HFFc6 (cell line): ENCODE data around the gene TMCC1. TPM values are rescaled to one million over a fixed set of nuclear protein-coding genes. Genes with fewer than 3 reads are reported as not detected.
"Not testable (repeated sequence)": the region's sequence is repeated elsewhere in the genome, so short reads cannot be mapped to it uniquely, and the experiment has no call there.

Experiments used
- DNase-seq: peaks from one replicate; pipeline ENCODE4 v3.0.0-alpha.2; 2018
- H3K27ac Mint-ChIP-seq: 2 replicates; pipeline ENCODE4 v1.8.0; 2020; ENCODE audit warnings: mild to moderate bottlenecking, mixed read lengths
- H3K27me3 Mint-ChIP-seq: 2 replicates; pipeline ENCODE4 v1.8.0; 2021; ENCODE audit warnings: mild to moderate bottlenecking, moderate library complexity, mixed read lengths; ENCODE audit not compliant: insufficient read depth
- H3K36me3 Mint-ChIP-seq: 2 replicates; pipeline ENCODE4 v1.8.0; 2021; ENCODE audit warnings: low read depth, mixed read lengths
- H3K4me1 Mint-ChIP-seq: 2 replicates; pipeline ENCODE4 v1.8.0; 2020; ENCODE audit warnings: low read depth, mixed read lengths
- H3K4me3 Mint-ChIP-seq: 2 replicates; pipeline ENCODE4 v1.8.0; 2020; ENCODE audit warnings: mild to moderate bottlenecking, moderate library complexity, mixed read lengths
- H3K9me3 Mint-ChIP-seq: 2 replicates; pipeline ENCODE4 v1.8.0; 2020; ENCODE audit warnings: mild to moderate bottlenecking, mixed read lengths
- CTCF ChIP-seq: fragments of 200-600 bp; sonication (generic); IDR thresholded peaks from 2 replicates; pipeline ENCODE4 v1.5.0; 2021; ENCODE audit warnings: antibody characterized with exemption, mild to moderate bottlenecking
- total RNA-seq, 6 experiments: library from RNA; stranded (reverse); fragmentation: NEBNext Ultra II Directional; extraction: Animal tissue kit (Norgen Biotek cat#: 25700); gene quantifications; 2 replicates in 1 of 6; 3 replicates in 5 of 6; pipeline ENCODE4 v1.2.3, GENCODE V29; 2021

Gene TMCC1
- total RNA-seq, 6 experiments from 2014 or later, result 14.3 to 20.8 (median 16.7) TPM

GRCh38 chr3:129859272-129859671, 34.2 kb downstream of the TMCC1 start:
- no peak overlapping the region for H3K4me3 Mint-ChIP-seq
- no peak for DNase-seq
- peaks cover 26% of the 10 kb centered on the region for H3K4me1 Mint-ChIP-seq
- no peaks in the 10 kb centered on the region for H3K9me3 Mint-ChIP-seq
- no peak overlapping the region for H3K27ac Mint-ChIP-seq
- no peak for TF ChIP-seq CTCF
- peaks cover 20% of the 10 kb centered on the region for H3K36me3 Mint-ChIP-seq
- H3K27me3 Mint-ChIP-seq, result no peaks in the 10 kb centered on the region

GRCh38 chr3:129857899-129858298, 35.6 kb downstream of the TMCC1 start:
- no peak overlapping the region for H3K4me3 Mint-ChIP-seq
- no peak overlapping the region for H3K27ac Mint-ChIP-seq
- DNase-seq, result no peak
- H3K36me3 Mint-ChIP-seq, result peaks cover 20% of the 10 kb centered on the region
- peaks cover 26% of the 10 kb centered on the region for H3K4me1 Mint-ChIP-seq
- no peaks in the 10 kb centered on the region; the same call in 1 of the 2 replicates for H3K27me3 Mint-ChIP-seq
- no peaks in the 10 kb centered on the region for H3K9me3 Mint-ChIP-seq
- no peak for TF ChIP-seq CTCF

DNA sequence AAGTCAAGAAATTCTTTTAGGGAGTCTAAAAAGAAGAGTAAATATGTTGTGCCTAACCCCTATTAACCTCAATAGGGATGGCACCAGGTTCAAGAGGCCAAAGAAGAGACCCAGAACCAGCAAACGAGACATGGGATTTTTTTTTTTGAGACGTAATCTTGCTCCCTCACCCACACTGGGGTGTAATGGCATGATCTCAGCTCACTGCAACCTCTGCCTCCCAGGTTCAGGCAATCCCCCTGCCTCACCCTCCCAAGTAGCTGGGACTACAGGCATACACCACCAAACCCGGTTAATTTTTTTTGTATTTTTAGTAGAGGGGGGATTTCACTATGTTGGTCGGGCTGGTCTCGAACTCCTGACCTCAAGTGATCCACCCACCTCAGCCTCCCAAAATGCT, 36.7 kb downstream of the TMCC1 start:
- Mint-ChIP-seq H3K4me1 (peaks cover 26% of the 10 kb centered on the region), H3K27ac (peak overlapping the region; percentile 88), H3K36me3 (peaks cover 20% of the 10 kb centered on the region)
- DNase-seq, H3K4me3 Mint-ChIP-seq, H3K9me3 Mint-ChIP-seq, H3K27me3 Mint-ChIP-seq: not testable (repeated sequence)

DNA sequence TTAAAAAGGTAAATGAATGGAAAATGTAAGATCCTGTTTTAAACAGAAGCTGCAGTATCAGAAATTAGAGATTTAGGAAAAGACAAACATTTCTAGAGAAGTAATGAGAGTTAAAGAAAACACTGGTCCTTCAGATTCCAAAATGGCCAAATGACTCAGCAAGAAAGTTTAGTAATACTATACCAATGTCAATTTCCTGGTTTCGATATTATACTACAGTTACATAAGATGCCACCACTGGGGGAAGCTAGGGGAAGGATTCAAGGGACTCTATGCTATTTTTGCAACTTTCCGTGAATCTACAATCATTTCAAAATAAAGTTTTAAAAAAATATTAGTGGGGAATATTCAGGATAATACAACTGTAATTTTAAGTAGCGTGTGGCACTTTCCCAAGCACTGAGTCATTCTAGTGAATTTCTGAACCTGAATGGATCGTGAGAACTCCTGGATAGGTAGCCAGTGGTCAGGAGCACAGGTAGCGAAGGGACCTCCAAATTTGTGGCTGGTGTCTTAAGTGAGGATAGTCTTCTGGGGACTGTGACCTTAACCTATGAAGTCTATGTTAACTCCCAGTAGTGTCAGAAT, 37.6 kb downstream of the TMCC1 start:
- peaks cover 26% of the 10 kb centered on the region for H3K4me1 Mint-ChIP-seq
- H3K4me3 Mint-ChIP-seq, result peak overlapping the region; percentile 54
- peak; percentile 27 for DNase-seq
- no peak for TF ChIP-seq CTCF
- H3K9me3 Mint-ChIP-seq, result no peaks in the 10 kb centered on the region
- no peaks in the 10 kb centered on the region; the same call in 1 of the 2 replicates for H3K27me3 Mint-ChIP-seq
- peak overlapping the region; percentile 88 for H3K27ac Mint-ChIP-seq
- H3K36me3 Mint-ChIP-seq, result peaks cover 25% of the 10 kb centered on the region

GRCh38 chr3:129855170-129855831, 38.2 kb downstream of the TMCC1 start:
- no peaks in the 10 kb centered on the region; the same call in 1 of the 2 replicates for H3K27me3 Mint-ChIP-seq
- H3K9me3 Mint-ChIP-seq, result 0 out of 2 replicates have a peak, but pooled peaks cover 3% of the 10 kb centered on the region
- peak overlapping the region; percentile 88 for H3K27ac Mint-ChIP-seq
- peaks cover 27% of the 10 kb centered on the region for H3K36me3 Mint-ChIP-seq
- peak; percentile 51 for DNase-seq
- H3K4me3 Mint-ChIP-seq, result peak overlapping the region; percentile 38
- peaks cover 26% of the 10 kb centered on the region for H3K4me1 Mint-ChIP-seq
- TF ChIP-seq CTCF, result no peak

GRCh38 chr3:129854460-129854859, 39.1 kb downstream of the TMCC1 start:
- H3K4me3 Mint-ChIP-seq, result no peak overlapping the region
- peaks cover 26% of the 10 kb centered on the region for H3K4me1 Mint-ChIP-seq
- H3K36me3 Mint-ChIP-seq, result peaks cover 26% of the 10 kb centered on the region
- H3K27me3 Mint-ChIP-seq, result no peaks in the 10 kb centered on the region; the same call in 1 of the 2 replicates
- DNase-seq, result no peak
- H3K9me3 Mint-ChIP-seq, result 0 out of 2 replicates have a peak, but pooled peaks cover 5% of the 10 kb centered on the region
- peak overlapping the region; percentile 88; the same call in 1 of the 2 replicates for H3K27ac Mint-ChIP-seq
- TF ChIP-seq CTCF, result no peak
